GM23338 (cell line): ENCODE data around the gene WNK1. TPM values are rescaled to one million over a fixed set of nuclear protein-coding genes. Genes with fewer than 3 reads are reported as not detected.

ENCODE experiments used
- ATAC-seq: fragments of 200-7000 bp; cut with Tn5 transposase; 3 replicates; pipeline ENCODE4 v1.9.1; 2020
- DNase-seq: peaks from one replicate; pipeline ENCODE4 v3.0.0-alpha.2; 2015; ENCODE audit warnings: low spot score
- H2AFZ ChIP-seq: fragments of 200-600 bp; sonication (generic); 2 replicates; pipeline ENCODE4 v1.8.0; 2016; ENCODE audit warnings: antibody characterized with exemption, mild to moderate bottlenecking, moderate library complexity
- H3F3A ChIP-seq: fragments of 200-600 bp; sonication (generic); replicated peaks from 2 replicates; pipeline ENCODE4 v1.8.0; 2017; ENCODE audit warnings: antibody characterized with exemption, mixed run types, low read depth
- H3K27ac ChIP-seq: fragments of 200-600 bp; sonication (generic); 2 replicates; pipeline ENCODE4 v1.6.1; 2016; ENCODE audit warnings: low read depth
- H3K27me3 ChIP-seq: fragments of 200-600 bp; sonication (generic); 2 replicates; pipeline ENCODE4 v1.8.0; 2016; ENCODE audit warnings: mild to moderate bottlenecking, mixed run types, moderate library complexity; ENCODE audit not compliant: insufficient read depth
- H3K36me3 ChIP-seq: fragments of 200-600 bp; sonication (generic); 2 replicates; pipeline ENCODE4 v1.8.0; 2016; ENCODE audit warnings: mild to moderate bottlenecking; ENCODE audit not compliant: insufficient read depth
- H3K4me1 ChIP-seq: fragments of 200-600 bp; sonication (generic); 2 replicates; pipeline ENCODE4 v1.8.0; 2016; ENCODE audit warnings: mild to moderate bottlenecking, moderate library complexity; ENCODE audit not compliant: insufficient read depth
- H3K4me2 ChIP-seq: fragments of 200-600 bp; sonication (generic); 2 replicates; pipeline ENCODE4 v1.7.1; 2017; ENCODE audit warnings: mixed run types
- H3K4me3 ChIP-seq: fragments of 200-600 bp; sonication (generic); 2 replicates; pipeline ENCODE4 v1.6.1; 2016; ENCODE audit warnings: mixed run types
- H3K79me2 ChIP-seq: fragments of 200-600 bp; sonication (generic); replicated peaks from 2 replicates; pipeline ENCODE4 v1.8.0; 2017; ENCODE audit warnings: mild to moderate bottlenecking; ENCODE audit not compliant: insufficient read depth
- H3K9me2 ChIP-seq: fragments of 200-600 bp; sonication (generic); 2 replicates; pipeline ENCODE4 v1.8.0; 2017; ENCODE audit not compliant: insufficient read depth
- H4K20me1 ChIP-seq: fragments of 200-600 bp; sonication (generic); replicated peaks from 2 replicates; pipeline ENCODE4 v1.8.0; 2017; ENCODE audit warnings: mild to moderate bottlenecking; ENCODE audit not compliant: insufficient read depth
- H3K27ac Mint-ChIP-seq: 2 replicates; pipeline ENCODE4 v1.8.0; 2020; ENCODE audit warnings: inconsistent platforms, mild to moderate bottlenecking, moderate library complexity, mixed read lengths
- H3K27me3 Mint-ChIP-seq: 3 replicates; pipeline ENCODE4 v1.8.0; 2022; ENCODE audit warnings: low read depth, mild to moderate bottlenecking, moderate library complexity, mixed read lengths, inconsistent platforms; ENCODE audit not compliant: insufficient read depth, poor library complexity
- H3K36me3 Mint-ChIP-seq: 3 replicates; pipeline ENCODE4 v1.8.0; 2021; ENCODE audit warnings: low read depth, mild to moderate bottlenecking, inconsistent platforms, moderate library complexity, mixed read lengths
- H3K4me1 Mint-ChIP-seq: 3 replicates; pipeline ENCODE4 v1.8.0; 2020; ENCODE audit warnings: mild to moderate bottlenecking, inconsistent platforms, mixed read lengths
- H3K4me3 Mint-ChIP-seq: 3 replicates; pipeline ENCODE4 v1.8.0; 2021; ENCODE audit warnings: moderate library complexity, mild to moderate bottlenecking, inconsistent platforms, mixed read lengths
- H3K9me3 Mint-ChIP-seq: 3 replicates; pipeline ENCODE4 v1.8.0; 2020; ENCODE audit warnings: moderate library complexity, mild to moderate bottlenecking, inconsistent platforms, mixed read lengths
- CREB1 ChIP-seq: fragments of 250-450 bp; sonication (Bioruptor Pico); IDR thresholded peaks from 2 replicates; pipeline ENCODE4 v1.5.0; 2020; ENCODE audit warnings: low read depth, mild to moderate bottlenecking, moderate library complexity
- EZH2 ChIP-seq: fragments of 200-600 bp; sonication (generic); IDR thresholded peaks from one replicate; pipeline ENCODE4 v1.8.0; 2017; ENCODE audit warnings: antibody characterized with exemption, mild to moderate bottlenecking, low read depth; ENCODE audit not compliant: unreplicated experiment
- EZH2phosphoT487 ChIP-seq: fragments of 200-600 bp; sonication (generic); IDR thresholded peaks from one replicate; pipeline ENCODE4 v1.8.1; 2018; ENCODE audit warnings: antibody characterized with exemption; ENCODE audit not compliant: unreplicated experiment
- JUNB ChIP-seq: IDR thresholded peaks from one replicate; pipeline ENCODE4 v1.6.1; 2016; ENCODE audit warnings: antibody characterized with exemption; ENCODE audit not compliant: unreplicated experiment
- NANOG ChIP-seq: IDR thresholded peaks from 2 replicates; pipeline ENCODE4 v1.6.1; 2016; ENCODE audit warnings: antibody characterized with exemption, borderline replicate concordance
- POLR2AphosphoS5 ChIP-seq: IDR thresholded peaks from 2 replicates; pipeline ENCODE4 v1.6.1; 2016; ENCODE audit warnings: antibody characterized with exemption, low read depth
- STAT1 ChIP-seq: IDR thresholded peaks from one replicate; pipeline ENCODE4 v1.6.1; 2016; ENCODE audit warnings: antibody characterized with exemption; ENCODE audit not compliant: unreplicated experiment
- ZNF114 ChIP-seq: fragments of 250-450 bp; sonication (Bioruptor Pico); IDR thresholded peaks from 2 replicates; pipeline ENCODE4 v1.5.0; 2020; ENCODE audit warnings: mild to moderate bottlenecking, moderate library complexity
- ZNF331 ChIP-seq: fragments of 250-450 bp; sonication (Bioruptor Pico); IDR thresholded peaks from 2 replicates; pipeline ENCODE4 v1.5.0; 2020; ENCODE audit warnings: low read depth, mild to moderate bottlenecking, moderate library complexity
- polyA plus RNA-seq: library from polyadenylated mRNA; unstranded; fragments of >200 nt; fragmentation: Nextera tagmentation; extraction: Ambion mirVana; gene quantifications from 2 replicates; pipeline ENCODE4 v1.2.1, GENCODE V29; 2016
- total RNA-seq: library from RNA; depleted of rRNA; stranded (reverse); fragments of >200 nt; shearing (Covaris generic); gene quantifications from 2 replicates; pipeline ENCODE4 v1.2.3, GENCODE V29; 2014
- TF ChIP-seq, protein P1 (sequence below): fragments of 250-450 bp; sonication (Bioruptor Pico); IDR thresholded peaks from 2 replicates; pipeline ENCODE4 v1.5.0; 2020; ENCODE audit warnings: mild to moderate bottlenecking, moderate library complexity
- TF ChIP-seq, protein P2 (sequence below): IDR thresholded peaks from one replicate; pipeline ENCODE4 v1.6.1; 2018; ENCODE audit warnings: antibody characterized with exemption; ENCODE audit not compliant: unreplicated experiment
- TF ChIP-seq, protein P3 (sequence below), 2 experiments: fragments of 200-600 bp in 1 of 2; sonication (generic) in 1 of 2; conservative IDR thresholded peaks; 2 replicates each; pipeline versions ENCODE4 v1.5.1 to v1.6.1; 2016 to 2017; ENCODE audit warnings: antibody characterized with exemption in 2 of 2, low read depth in 2 of 2, mild to moderate bottlenecking in 2 of 2, moderate library complexity in 1 of 2

The WNK1 gene
- total and polyA plus RNA-seq, 2 experiments from 2014 or later = 86.8 to 114 TPM

DNA sequence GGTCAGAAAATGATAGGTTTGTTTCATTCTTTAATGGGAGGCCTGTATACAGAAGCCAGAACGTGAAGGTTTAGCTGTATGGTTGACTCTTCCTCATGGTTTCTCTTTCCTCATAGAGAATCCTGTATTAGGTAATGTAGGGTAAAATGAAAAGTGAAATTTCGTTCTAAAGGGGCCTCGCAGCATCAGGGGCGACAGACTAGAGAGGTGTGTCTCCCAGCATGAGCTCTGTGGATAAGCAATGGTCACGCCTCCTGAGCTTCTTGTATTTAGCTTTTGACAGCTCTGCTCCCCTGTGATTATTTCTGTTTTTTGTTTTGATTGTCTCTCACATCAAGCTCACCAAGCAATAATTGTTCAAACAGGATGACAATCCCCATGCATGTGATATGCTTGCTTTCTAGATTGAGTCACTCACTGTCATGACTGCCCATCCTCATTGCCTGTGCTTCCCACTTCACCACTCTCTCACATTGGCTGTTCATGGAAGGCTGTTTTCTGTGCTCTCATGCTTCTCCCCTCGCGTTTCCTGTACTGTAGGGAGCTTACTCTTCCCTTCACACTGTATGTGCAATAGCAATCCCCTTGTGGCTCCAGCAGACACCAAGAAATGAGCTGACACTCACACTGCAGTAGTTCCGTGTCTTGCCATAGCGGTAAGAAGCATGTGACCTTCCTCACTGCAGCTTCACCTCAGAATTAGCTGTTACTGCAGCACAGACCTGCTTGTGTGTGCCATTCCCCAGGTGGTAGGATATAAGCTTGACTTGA lies 153.1 kb downstream of the WNK1 start:
- DNase-seq (no peak), ATAC-seq (no peak)
- TF ChIP-seq, protein P1, sequence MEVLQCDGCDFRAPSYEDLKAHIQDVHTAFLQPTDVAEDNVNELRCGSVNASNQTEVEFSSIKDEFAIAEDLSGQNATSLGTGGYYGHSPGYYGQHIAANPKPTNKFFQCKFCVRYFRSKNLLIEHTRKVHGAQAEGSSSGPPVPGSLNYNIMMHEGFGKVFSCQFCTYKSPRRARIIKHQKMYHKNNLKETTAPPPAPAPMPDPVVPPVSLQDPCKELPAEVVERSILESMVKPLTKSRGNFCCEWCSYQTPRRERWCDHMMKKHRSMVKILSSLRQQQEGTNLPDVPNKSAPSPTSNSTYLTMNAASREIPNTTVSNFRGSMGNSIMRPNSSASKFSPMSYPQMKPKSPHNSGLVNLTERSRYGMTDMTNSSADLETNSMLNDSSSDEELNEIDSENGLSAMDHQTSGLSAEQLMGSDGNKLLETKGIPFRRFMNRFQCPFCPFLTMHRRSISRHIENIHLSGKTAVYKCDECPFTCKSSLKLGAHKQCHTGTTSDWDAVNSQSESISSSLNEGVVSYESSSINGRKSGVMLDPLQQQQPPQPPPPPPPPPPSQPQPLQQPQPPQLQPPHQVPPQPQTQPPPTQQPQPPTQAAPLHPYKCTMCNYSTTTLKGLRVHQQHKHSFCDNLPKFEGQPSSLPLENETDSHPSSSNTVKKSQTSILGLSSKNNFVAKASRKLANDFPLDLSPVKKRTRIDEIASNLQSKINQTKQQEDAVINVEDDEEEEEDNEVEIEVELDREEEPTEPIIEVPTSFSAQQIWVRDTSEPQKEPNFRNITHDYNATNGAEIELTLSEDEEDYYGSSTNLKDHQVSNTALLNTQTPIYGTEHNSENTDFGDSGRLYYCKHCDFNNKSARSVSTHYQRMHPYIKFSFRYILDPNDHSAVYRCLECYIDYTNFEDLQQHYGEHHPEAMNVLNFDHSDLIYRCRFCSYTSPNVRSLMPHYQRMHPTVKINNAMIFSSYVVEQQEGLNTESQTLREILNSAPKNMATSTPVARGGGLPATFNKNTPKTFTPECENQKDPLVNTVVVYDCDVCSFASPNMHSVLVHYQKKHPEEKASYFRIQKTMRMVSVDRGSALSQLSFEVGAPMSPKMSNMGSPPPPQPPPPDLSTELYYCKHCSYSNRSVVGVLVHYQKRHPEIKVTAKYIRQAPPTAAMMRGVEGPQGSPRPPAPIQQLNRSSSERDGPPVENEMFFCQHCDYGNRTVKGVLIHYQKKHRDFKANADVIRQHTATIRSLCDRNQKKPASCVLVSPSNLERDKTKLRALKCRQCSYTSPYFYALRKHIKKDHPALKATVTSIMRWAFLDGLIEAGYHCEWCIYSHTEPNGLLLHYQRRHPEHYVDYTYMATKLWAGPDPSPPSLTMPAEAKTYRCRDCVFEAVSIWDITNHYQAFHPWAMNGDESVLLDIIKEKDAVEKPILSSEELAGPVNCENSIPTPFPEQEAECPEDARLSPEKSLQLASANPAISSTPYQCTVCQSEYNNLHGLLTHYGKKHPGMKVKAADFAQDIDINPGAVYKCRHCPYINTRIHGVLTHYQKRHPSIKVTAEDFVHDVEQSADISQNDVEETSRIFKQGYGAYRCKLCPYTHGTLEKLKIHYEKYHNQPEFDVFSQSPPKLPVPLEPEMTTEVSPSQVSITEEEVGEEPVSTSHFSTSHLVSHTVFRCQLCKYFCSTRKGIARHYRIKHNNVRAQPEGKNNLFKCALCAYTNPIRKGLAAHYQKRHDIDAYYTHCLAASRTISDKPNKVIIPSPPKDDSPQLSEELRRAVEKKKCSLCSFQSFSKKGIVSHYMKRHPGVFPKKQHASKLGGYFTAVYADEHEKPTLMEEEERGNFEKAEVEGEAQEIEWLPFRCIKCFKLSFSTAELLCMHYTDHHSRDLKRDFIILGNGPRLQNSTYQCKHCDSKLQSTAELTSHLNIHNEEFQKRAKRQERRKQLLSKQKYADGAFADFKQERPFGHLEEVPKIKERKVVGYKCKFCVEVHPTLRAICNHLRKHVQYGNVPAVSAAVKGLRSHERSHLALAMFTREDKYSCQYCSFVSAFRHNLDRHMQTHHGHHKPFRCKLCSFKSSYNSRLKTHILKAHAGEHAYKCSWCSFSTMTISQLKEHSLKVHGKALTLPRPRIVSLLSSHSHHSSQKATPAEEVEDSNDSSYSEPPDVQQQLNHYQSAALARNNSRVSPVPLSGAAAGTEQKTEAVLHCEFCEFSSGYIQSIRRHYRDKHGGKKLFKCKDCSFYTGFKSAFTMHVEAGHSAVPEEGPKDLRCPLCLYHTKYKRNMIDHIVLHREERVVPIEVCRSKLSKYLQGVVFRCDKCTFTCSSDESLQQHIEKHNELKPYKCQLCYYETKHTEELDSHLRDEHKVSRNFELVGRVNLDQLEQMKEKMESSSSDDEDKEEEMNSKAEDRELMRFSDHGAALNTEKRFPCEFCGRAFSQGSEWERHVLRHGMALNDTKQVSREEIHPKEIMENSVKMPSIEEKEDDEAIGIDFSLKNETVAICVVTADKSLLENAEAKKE (CRISPR knock-in tag) = no peak
- TF ChIP-seq CREB1 (CRISPR knock-in tag) (no peak), ZNF114 (CRISPR knock-in tag) (no peak), EZH2 (no peak), EZH2phosphoT487 (no peak), ZNF331 (CRISPR knock-in tag) (no peak), NANOG (no peak), STAT1 (no peak), JUNB (no peak), POLR2AphosphoS5 (no peak)
- TF ChIP-seq, protein P2, sequence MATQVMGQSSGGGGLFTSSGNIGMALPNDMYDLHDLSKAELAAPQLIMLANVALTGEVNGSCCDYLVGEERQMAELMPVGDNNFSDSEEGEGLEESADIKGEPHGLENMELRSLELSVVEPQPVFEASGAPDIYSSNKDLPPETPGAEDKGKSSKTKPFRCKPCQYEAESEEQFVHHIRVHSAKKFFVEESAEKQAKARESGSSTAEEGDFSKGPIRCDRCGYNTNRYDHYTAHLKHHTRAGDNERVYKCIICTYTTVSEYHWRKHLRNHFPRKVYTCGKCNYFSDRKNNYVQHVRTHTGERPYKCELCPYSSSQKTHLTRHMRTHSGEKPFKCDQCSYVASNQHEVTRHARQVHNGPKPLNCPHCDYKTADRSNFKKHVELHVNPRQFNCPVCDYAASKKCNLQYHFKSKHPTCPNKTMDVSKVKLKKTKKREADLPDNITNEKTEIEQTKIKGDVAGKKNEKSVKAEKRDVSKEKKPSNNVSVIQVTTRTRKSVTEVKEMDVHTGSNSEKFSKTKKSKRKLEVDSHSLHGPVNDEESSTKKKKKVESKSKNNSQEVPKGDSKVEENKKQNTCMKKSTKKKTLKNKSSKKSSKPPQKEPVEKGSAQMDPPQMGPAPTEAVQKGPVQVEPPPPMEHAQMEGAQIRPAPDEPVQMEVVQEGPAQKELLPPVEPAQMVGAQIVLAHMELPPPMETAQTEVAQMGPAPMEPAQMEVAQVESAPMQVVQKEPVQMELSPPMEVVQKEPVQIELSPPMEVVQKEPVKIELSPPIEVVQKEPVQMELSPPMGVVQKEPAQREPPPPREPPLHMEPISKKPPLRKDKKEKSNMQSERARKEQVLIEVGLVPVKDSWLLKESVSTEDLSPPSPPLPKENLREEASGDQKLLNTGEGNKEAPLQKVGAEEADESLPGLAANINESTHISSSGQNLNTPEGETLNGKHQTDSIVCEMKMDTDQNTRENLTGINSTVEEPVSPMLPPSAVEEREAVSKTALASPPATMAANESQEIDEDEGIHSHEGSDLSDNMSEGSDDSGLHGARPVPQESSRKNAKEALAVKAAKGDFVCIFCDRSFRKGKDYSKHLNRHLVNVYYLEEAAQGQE = no peak
- TF ChIP-seq, protein P3, sequence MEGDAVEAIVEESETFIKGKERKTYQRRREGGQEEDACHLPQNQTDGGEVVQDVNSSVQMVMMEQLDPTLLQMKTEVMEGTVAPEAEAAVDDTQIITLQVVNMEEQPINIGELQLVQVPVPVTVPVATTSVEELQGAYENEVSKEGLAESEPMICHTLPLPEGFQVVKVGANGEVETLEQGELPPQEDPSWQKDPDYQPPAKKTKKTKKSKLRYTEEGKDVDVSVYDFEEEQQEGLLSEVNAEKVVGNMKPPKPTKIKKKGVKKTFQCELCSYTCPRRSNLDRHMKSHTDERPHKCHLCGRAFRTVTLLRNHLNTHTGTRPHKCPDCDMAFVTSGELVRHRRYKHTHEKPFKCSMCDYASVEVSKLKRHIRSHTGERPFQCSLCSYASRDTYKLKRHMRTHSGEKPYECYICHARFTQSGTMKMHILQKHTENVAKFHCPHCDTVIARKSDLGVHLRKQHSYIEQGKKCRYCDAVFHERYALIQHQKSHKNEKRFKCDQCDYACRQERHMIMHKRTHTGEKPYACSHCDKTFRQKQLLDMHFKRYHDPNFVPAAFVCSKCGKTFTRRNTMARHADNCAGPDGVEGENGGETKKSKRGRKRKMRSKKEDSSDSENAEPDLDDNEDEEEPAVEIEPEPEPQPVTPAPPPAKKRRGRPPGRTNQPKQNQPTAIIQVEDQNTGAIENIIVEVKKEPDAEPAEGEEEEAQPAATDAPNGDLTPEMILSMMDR (conservative IDR thresholded peaks at IDR 0.05; ENCODE audit: low read depth in 2 of 2) = no peak
- 0 out of 2 replicates have a peak, but pooled peaks cover 9% of the 10 kb centered on the region for H3F3A ChIP-seq
- Mint-ChIP-seq H3K9me3 (no peaks in the 10 kb centered on the region), H3K36me3 (peaks cover 64% of the 10 kb centered on the region), H3K4me3 (no peak overlapping the region), H3K4me1 (peaks cover 11% of the 10 kb centered on the region; the same call in 2 of the 3 replicates), H3K27ac (no peak overlapping the region; the same call in 1 of the 2 replicates), H3K27me3 (peaks cover under 1% of the 10 kb centered on the region)
- peaks cover 16% of the 10 kb centered on the region for H4K20me1 ChIP-seq
- peaks cover 29% of the 10 kb centered on the region for H3K36me3 ChIP-seq
- H3K4me3 ChIP-seq = no peak overlapping the region
- H3K4me1 ChIP-seq = no peaks in the 10 kb centered on the region
- H3K9me2 ChIP-seq = no peaks in the 10 kb centered on the region
- no peak overlapping the region for H2AFZ ChIP-seq
- H3K27ac ChIP-seq = no peak overlapping the region; the same call in 1 of the 2 replicates
- H3K27me3 ChIP-seq = no peaks in the 10 kb centered on the region
- no peak overlapping the region for H3K4me2 ChIP-seq
- no peaks in the 10 kb centered on the region for H3K79me2 ChIP-seq
